UCSD-AML1 (cell line): Measurements from ENCODE around the gene RRN3.
A peak's percentile ranks its signal among the peaks of the same experiment; 100 is the strongest.
"Not testable (repeated sequence)": the region's sequence is repeated elsewhere in the genome, so short reads cannot be mapped to it uniquely, and the experiment has no call there.

ENCODE experiments used
- DNase-seq: peaks from one replicate; lab custom pipeline; 2025; ENCODE audit not compliant: unreplicated experiment; lab: John Stamatoyannopoulos, UW

The RRN3 gene, protein sequence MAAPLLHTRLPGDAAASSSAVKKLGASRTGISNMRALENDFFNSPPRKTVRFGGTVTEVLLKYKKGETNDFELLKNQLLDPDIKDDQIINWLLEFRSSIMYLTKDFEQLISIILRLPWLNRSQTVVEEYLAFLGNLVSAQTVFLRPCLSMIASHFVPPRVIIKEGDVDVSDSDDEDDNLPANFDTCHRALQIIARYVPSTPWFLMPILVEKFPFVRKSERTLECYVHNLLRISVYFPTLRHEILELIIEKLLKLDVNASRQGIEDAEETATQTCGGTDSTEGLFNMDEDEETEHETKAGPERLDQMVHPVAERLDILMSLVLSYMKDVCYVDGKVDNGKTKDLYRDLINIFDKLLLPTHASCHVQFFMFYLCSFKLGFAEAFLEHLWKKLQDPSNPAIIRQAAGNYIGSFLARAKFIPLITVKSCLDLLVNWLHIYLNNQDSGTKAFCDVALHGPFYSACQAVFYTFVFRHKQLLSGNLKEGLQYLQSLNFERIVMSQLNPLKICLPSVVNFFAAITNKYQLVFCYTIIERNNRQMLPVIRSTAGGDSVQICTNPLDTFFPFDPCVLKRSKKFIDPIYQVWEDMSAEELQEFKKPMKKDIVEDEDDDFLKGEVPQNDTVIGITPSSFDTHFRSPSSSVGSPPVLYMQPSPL

DNA sequence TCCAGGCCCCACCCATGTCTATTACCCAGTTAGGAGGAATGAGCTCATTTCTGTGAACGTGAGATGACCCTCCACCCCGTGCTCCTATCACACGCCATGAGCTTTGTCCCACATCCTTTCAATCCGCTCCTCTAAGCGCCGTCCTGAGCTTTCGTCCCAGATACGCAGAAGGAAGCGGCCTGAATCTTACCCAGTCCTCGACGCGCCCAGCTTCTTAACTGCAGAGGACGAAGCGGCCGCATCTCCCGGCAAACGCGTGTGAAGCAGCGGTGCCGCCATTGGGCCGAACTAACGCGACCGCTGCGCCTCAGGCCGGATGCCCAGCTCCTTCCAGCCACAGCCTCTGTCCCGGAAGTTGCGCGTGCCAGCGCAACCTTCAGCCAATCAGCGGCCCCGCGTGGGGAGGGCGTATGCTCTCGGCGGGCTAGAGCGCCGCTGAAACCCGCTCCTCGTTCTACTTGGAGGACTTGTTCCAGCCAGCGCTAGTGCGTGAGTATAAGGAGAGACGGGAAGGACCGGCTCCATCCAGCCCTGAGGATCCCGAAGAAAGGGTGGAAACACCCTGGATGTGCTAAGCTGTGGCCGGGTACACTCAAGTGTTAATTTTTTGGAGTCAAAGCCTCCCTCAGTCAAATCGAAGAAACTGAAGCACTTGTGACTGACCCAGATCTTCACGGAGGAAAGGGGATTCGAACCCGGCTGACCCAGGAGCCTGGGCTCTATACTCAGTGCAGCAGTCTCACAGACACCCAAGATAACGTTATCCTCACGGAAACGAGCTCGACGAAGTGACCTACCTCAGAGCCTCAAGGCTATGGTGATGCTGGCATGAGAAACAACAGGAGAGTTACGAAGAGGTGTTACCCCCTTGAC lies at the start of gene RRN3:
TSS of gene RRN3 (minus strand) at position 318 of the 873 bp plus-strand sequence. CDS start at position 279, 39 bp downstream.
- DNase-seq, result peak; percentile 94

DNA sequence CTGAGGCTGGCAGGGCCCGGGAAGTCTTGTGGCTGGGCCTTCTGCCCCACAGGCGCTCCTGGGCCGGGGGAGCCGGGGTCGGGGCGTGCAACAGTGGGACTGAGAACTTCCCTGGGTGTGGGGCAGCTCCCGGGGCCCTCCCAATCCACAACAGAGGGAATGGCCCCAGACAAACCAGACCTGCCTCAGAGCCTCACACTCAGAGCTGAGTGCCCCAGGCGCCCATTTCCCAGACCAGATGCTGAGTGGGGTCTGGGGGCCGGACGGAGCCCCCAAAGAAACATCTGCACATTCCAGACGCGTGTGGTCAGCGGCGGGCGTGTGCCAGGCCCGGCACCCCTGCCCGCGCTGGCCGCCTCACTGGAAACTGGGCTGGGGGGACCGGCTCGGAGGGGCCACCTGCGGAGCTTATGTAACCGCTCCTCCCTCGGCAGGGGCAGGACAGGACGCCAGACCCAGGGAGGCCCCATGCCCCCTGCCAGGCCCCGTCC lies 49.6 kb upstream of the RRN3 start:
- DNase-seq, result not testable (repeated sequence)

DNA sequence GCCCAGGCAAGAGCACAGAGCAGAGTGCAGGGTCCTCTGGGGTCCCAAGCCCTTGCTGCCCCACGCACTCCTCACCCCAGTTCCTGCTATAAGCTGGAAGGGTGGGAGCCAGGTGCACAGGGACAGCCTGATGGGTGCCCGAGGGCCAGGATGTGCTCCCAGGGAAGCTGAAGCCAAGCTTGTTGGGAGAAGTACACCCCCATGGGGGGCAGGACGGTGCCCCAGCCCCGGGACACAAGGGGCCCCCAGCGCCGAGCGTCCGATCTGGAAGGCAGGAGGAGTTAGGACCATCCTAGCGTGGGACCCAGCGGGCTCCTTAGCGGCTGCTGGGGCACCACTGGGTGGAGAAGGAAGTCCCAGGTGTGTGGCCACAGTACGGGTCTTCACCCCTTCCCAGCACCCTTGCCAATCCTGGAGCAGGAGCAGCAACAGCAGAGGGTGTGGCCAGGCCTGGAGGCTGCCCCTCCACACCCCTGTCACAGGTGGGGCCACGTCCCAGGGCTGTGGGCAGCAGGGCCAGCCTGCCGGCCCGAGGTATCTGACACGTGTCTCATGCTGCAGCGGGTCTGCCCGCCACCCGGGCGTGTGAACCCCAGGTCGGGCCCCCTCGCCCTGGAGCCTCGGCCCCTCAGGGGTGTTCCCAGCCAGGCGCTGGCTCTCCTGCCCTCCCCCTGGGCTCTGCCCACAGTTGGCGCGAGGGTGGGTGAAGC lies 49.0 kb upstream of the RRN3 start:
- not testable (repeated sequence) for DNase-seq

DNA sequence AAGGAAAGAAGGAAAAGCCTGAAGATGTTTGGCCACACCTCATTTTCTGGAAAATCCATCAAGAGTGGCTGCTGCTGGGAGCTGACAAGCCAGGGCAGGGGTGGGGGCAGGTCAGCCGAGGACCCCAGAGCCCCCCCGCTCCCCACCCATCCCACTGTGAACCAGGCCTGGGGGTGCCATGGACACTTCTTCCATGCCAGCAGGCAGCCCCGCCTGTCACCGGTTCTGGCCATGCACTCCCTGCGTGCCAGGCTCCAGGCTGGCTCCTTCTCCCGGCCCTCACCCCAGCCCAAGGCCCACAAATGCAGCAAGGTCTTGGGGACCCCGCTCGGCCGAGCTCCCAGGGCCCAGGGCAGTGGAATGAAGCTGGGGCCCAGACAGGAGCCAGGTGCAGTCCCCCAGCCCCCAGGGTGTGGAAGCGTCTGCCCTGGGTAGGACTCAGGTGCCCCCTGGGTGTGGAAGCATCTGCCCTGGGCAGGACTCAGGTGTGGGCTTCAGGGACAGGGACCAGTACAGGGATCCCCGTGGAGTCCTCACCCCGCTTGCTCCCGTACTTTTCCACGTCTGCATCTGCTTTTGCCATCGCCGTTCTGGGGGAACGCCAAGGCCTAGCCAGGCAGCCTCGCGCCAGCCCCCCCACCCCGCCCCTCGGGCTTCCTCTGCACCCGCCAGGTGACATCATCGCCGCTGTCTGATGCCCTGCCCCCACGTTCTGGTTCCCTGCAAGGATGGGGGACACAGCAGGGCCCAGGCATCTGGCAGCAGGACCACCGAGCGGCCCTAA lies 48.2 kb upstream of the RRN3 start:
- not testable (repeated sequence) for DNase-seq

DNA sequence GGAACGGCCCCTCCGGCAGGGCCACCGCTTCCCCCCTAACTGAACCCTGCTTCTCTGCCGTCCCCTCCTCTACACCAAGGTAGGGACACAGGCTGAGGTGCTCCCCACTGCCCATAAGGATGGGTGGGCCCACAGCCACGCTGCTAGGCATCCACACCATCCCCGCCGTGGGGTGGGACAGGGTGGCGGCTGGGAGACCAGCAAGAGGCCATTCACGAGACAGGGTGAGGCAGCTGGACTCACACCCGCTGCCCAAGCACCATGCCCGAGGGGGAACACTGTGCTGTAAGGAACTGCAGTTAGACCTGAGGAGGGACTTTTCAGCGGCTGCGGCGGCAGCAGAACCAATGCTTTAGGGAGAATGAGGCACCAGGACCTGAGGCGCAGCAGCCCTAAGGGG lies 47.5 kb upstream of the RRN3 start:
- no peak for DNase-seq

DNA sequence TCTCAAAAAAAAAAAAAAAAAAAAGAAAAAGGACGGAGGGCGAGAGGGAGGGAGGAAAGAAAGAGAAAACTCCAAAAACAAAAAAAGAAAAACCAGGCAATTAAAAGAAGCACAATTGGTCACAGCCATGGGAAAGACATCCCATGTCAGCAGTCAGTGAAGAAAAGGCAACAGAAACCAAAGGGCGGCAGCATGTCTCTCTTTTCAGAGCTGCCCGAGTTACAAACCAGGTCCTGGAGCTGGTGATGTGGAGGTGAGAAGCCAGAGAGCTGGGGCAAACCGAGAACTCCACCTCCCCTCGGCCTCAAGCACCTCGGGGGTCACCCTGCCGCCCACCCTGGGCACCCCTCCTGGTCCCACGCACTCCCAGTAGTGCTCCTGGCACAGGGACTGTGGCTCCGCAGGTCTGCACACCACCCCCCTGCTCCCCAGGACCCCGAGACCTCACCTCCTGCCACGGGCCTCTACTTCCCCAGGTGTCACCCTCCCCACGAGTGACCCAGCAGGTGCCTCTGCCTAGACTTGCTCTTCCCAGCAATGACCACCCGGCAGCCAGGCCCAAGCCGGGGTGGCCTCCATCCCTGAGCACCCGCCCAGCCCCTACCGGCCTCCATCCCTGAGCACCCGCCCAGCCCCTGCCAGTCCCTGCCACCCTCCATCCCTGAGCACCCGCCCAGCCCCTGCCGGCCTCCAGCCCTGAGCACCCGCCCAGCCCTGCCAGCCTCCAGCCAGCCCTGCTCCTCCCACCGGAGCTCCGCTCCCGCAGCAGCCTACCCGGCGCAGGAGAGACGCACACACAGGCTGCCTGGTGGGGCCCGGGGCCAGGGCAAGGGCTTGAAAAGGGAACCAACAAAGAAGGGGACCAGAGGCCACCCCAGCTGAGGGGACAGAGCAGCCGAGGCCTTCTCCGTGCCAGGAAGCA lies 46.6 kb upstream of the RRN3 start:
- not testable (repeated sequence) for DNase-seq

DNA sequence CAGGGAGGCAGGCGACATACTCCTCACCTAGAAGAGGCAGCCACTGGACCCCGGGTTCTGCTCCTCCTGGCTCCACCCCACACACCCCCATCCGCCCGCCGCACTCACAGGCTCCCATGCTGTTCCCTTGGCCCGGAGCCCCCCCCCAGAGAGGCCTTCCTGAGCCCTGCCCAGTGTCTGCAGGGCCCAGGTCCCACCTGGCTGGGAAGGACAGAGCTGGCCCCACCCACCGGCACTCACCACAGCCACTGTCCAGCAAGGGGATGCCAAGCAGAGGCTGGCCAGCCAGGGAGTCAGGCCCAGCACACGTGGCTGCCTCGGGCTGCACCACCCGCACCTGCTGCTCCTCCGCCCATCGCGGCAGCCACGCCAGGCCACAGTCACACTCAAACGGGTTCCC lies 43.4 kb upstream of the RRN3 start:
- not testable (repeated sequence) for DNase-seq

DNA sequence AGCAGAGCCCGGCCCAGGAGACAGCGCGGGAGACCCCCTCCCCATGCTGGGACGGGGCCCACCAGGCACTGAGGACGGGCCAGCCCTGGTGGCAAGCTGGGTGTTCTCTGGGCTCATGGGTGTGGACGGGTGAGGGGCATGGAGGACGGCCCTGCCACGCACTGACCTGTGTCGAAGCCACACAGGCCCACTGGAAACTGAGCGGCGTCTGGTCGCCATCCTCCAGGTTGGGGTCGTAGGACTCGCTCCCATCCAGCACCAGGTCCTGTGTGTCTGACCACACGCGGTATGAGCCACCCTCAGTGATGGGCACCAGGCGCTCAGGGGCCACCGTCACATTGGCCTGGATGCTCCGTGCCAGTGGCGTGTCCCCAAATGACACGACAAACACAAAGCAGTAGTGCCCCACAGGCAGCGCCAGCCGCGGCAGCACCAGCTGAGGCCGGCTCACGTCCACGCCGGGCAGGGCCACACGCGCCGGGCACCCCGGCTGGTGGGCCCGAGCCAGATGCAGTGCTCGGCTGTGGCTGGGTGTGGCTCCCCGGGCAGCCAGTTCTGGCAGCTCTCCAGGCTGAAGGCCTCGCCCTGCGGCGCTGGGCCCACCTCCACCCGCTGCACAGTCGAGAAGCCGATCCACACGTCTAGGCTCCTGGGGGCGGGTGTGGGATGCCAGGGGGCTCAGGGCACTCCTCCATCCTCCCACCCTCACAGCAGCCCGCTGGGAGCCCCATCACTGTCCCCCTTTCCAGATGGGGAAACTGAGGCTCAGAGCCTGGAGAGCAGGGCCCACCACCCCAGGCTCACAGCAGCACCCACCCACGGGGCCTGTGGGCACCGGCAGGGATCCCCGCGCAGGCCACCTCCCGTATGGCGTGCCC lies 41.6 kb upstream of the RRN3 start:
- DNase-seq, result not testable (repeated sequence)

DNA sequence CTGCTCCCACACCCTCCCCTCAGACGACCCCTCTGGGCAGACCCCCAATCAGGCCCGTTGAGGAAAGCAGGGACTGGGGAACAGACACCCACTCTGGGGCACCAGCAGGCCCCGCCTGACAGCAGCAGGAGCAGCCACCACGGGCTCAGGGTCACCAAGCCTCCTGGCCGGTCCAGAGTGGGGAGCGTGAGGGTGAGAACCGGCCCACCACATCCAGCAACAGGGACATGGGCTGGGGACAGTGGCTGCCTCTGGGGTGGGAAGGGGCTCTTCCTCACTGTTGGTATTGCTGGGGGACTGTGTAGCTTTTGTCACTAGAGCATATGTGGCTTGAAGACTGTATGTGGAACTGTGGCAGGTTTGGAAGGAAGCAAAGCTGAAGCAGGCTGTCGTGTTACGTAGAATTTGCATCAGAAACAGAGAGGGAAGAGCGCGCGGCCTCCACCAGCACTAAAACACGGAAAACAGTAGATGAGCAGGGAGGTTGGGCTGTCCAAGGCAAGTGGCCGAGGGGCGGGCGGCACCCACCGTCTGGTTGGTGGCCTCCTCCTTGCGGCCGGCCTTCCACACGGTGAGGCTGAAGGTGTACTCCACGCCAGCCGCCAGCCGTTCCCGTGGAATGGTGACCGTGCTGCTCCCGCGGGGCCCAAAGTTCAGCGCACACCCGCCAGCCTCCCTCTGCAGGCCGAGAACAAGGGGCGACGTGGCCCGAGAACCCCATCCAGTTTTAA lies 40.8 kb upstream of the RRN3 start:
- not testable (repeated sequence) for DNase-seq

DNA sequence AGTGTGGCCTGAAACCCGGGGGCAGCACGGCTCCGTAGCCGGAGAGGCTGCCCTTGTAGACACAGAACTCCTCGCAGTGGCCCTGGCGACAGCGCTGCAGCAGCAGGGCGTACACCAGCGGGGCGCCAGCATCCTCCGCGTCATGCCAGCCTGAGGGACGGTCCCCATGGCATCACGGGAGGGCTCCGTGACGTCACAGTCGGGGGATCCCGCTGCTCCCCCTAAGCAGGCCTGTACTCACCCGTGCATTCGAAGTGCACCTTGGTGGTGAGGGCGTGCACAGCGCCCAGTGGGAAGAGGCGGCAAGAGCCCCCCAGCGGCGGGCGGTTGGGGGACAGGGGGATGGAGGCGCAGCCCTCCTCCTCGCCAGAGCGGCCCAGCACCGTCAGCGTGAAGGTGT lies 39.5 kb upstream of the RRN3 start:
- not testable (repeated sequence) for DNase-seq

DNA sequence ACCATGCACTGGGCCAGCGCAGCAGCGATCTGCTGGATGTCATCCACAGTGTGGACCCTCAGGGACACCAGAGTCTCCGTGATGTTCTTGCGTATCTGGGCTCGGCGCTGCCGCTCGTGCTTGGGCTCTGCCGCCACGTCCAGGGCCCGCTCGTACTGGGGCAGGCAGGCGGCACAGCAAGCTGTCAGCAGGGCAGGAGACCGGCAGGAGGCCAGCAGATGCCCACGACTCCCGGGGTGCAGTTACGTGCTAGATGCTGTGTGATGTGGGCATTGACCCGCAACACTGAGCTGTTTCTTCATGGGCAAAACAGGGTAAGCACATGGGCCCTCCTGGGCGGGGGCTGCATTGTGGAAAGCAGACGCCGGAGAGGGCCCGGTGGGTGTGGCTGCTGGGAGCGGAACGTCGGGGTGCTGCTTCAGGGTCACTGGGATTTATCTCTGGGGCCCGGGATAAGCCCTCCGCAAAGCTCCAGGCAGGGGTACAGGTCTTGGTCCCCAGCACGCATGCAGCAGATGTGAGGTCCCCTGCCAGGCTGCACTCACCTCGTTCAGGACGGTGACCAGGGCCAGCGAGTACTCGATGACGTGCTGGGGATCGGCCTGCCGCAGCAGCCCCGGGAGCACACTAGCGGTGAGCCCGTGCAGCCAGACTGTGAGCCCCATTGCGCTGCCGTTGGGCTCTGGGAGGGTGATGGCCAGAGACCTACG lies 38.8 kb upstream of the RRN3 start:
- not testable (repeated sequence) for DNase-seq

DNA sequence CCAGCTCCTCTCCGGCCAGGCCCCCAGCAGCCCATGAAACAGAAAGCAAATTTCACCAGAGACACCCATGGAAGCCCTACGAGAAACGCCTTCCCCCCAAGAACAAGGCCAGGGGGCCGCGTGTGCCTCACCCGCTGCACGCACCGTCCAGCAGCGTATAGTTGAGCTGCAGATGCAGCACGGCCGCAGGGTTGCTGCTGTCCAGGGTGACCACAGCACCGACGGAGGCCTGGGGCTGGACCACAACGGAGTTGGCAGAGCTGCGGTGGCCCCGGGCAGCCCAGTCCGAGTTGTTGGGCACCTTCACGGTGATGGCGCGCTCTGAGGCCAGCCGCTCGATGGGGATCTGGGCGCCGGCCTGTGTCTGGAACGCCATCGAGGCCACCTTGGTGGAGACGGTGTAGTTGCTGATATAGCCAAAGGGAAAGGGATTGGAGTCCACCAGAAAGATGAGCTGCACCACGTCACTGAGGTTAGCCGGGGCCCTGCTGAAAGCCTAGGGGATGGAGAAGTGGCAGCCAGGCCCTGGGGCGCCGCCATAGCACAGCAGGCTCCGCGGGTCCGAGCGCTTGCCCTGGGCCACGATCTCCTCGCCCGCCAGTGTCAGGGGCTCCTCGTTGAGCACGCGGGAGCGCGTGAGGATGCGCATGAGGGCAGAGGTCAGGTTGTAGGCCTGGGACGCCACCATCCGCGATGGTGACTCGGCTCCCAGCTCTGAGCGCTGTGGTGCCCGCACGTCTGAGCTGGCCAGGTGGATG lies 37.0 kb upstream of the RRN3 start:
- DNase-seq, result not testable (repeated sequence)

DNA sequence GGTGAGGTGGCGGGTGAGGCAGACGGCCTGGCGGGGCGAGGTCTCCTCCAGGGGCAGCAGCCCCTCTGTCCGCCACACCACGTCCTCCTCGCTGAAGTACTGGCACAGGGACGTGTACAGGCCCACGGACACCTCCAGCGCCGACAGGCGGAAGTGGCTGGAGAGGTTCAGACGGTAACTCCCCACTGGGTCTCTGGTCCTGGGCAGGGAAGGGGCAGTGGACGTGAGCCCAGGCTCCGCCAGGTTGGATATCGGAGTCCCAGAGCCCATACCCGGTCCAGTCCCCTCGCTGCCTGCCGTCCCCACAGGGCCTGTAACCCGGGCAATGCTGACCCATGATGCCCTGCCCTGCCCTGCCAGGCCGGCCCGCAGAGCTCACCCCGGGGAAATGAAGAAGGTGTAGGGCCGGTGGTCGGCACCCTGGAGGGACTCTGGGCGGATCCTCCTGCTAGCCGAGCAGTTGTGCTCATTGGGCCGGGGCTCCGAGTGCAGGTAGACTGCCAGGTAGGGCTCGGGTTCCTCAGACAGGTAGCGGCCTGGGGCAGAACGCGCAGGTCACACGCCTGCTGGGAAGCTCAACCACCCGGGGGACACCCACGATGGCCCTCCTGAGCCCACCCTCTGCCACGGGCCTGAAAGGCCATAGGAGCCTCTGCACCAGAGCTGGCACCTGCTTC lies 36.3 kb upstream of the RRN3 start:
- DNase-seq, result not testable (repeated sequence)

DNA sequence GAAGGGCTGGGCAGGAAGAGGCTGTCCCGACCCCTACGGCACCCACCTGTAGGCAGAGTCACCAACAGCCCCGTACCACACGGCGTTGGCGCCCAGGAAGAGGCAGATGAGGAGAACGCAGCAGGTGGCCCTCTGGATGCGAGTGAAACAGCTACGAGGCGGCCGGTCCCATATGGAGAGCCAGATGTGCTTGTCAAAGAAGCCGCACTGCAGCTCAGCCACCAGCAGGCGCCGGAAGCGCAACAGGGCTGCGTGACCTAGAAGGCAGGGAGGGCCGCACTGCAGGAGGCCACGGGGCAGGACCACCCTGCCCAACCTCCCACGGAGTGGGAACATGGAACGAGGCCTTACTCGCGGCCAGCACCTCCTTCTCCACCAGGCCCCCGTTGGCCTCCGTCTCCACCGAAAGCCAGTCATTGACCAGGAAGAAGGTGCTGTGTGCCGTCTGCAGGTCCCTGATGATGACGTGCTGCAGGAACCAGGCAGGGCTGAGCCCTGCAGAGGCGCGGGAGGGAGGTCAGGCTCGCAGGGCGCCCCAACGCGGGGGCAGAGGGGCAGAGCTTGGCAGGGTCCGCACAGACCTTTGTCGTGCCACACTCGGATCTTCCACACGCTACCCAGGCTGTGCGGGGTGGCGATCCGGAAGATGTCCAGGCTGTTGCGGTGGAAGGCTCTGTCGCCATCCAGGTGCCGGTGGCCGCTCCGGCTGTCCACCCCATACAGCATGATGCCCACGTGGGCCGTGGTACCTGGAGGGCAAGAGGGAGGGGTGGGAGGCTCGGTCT lies 33.8 kb upstream of the RRN3 start:
- not testable (repeated sequence) for DNase-seq
